GM12878 (cell line): ENCODE data around the gene GPBAR1.

Source experiments
- CTCF ChIP-seq, 3 experiments: IDR thresholded peaks in 2 of 3; conservative IDR thresholded peaks in 1 of 3; 2 replicates each; pipeline ENCODE4 v1.5.1; 2011; ENCODE audit warnings: low read depth in 3 of 3, low read length in 3 of 3, mild to moderate bottlenecking in 3 of 3, control low read depth in 2 of 3, moderate library complexity in 2 of 3, inconsistent platforms in 1 of 3, mixed read lengths in 1 of 3; ENCODE audit not compliant: control insufficient read depth in 2 of 3, insufficient read depth in 1 of 3; ENCODE audit errors: extremely low read depth in 1 of 3
- MTA2 ChIP-seq: fragments of 450-650 bp; IDR thresholded peaks from 2 replicates; pipeline ENCODE4 v1.6.1; 2016; ENCODE audit warnings: low read depth, mild to moderate bottlenecking, moderate library complexity
- POLR2A ChIP-seq: IDR thresholded peaks from 2 replicates; pipeline ENCODE4 v1.6.1; 2011; ENCODE audit warnings: low read depth, mild to moderate bottlenecking, low read length
- POU2F2 ChIP-seq: IDR thresholded peaks from 3 replicates; pipeline ENCODE4 v1.6.1; 2011; ENCODE audit warnings: low read depth, mild to moderate bottlenecking, low read length, borderline replicate concordance
- RAD21 ChIP-seq: IDR thresholded peaks from 2 replicates; pipeline ENCODE4 v1.6.1; 2011; ENCODE audit warnings: mild to moderate bottlenecking, low read depth, low read length, moderate library complexity; ENCODE audit not compliant: insufficient read depth
- ZNF687 ChIP-seq: fragments of 450-650 bp; IDR thresholded peaks from 2 replicates; pipeline ENCODE4 v1.6.1; 2017; ENCODE audit warnings: mild to moderate bottlenecking, moderate library complexity

GRCh38 chr2:218273908-218274249, 13.1 kb downstream of the GPBAR1 start:
- TF ChIP-seq CTCF (IDR thresholded peaks at IDR 0.05 in 2 of 3, conservative IDR thresholded peaks at IDR 0.05 in 1 of 3; ENCODE audit: control insufficient read depth in 2 of 3, extremely low read depth in 1 of 3, insufficient read depth in 1 of 3, low read depth in 3 of 3, low read length in 3 of 3) (no peak), POLR2A (no peak), MTA2 (no peak), POU2F2 (no peak), ZNF687 (no peak), RAD21 (no peak)
